NCI-H1092 treated with DMSO at 0.1 percent for 48 hours (cell line): Measurements from ENCODE around the gene NUP58.

Experiments
- DNase-seq: peaks from one replicate; lab custom pipeline; 2025; lab: John Stamatoyannopoulos, UW

NUP58 gene

GRCh38 chr13:25377244-25377962, 76.0 kb downstream of the NUP58 start:
- no peak for DNase-seq

GRCh38 chr13:25378528-25378927, 77.1 kb downstream of the NUP58 start:
- no peak for DNase-seq

GRCh38 chr13:25379011-25379410, 77.6 kb downstream of the NUP58 start:
- DNase-seq = no peak

GRCh38 chr13:25380082-25380481, 78.7 kb downstream of the NUP58 start:
- DNase-seq = no peak

GRCh38 chr13:25380741-25381324, 79.4 kb downstream of the NUP58 start:
- DNase-seq = no peak

GRCh38 chr13:25384758-25385410, 83.5 kb downstream of the NUP58 start:
- no peak for DNase-seq

- DNase-seq = no peak
Measured at GRCh38 chr13:25391932-25392331, 90.5 kb downstream of the NUP58 start.
